ENCODE results near the gene CYRIA.

The CYRIA gene

DNA sequence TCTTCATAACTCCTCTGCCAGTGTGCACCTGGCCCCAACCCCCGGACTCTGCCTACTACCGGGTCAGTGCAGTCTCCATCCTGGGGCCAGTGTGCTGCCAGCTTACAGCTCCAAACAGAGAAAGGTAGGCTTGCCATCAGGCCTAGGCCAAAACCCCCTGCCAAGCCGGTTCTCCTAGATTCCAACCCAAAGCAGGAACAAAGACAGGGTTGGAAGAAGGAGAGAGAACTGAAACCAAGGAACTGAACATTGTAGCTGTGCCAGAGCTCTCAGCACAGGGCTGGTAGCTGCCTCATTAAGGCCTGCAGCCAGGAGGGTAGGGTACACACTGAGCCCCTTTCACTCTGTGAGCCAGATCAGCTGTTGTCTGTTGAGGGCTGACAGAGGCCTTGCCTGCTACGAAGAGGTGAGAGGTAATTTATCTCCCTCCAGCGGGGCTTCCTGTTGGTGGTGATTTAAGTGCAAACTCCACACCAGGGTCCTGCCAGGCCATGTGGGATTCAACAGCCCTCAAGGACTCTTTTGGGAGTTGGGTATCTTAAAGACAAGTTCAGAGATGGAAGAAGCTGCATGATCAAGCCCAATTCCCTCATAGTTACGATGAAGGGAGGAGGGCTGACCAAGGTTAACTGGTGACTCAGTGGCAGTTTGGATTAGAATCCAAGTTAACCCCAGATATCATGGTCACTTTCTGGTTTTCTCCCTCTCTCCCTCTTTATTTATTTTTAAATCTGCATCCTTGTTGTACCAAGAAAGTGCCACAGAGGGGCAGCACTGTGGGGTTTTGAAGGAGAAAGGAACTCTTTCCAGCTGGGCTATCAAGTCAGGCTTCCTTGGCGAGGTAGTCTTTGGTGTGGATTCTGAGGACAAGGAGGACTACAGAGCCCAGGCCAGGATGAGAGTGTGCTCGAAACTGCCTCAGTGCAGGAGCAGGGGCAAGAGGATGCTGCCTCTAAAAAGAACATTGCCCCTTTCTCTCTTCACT is 48.1 kb downstream of the CYRIA start:
- TF ChIP-seq TAF1 (IDR thresholded peaks at IDR 0.05; ENCODE audit: low read depth, low read length), result no peak
- TF ChIP-seq PAX5 (IDR thresholded peaks at IDR 0.05; ENCODE audit: insufficient read depth, low read length, severe bottlenecking), result no peak
- no peak for TF ChIP-seq SPI1 (IDR thresholded peaks at IDR 0.05; ENCODE audit: low read depth, low read length)
- no peak for TF ChIP-seq POLR2AphosphoS5 (IDR thresholded peaks at IDR 0.05; ENCODE audit: low read depth, low read length)
- TF ChIP-seq POLR2A (IDR thresholded peaks at IDR 0.05; ENCODE audit: low read depth, low read length), result no peak
- no peak for TF ChIP-seq POU2F2 (IDR thresholded peaks at IDR 0.05; ENCODE audit: low read depth, low read length)
- DNase-seq (ENCODE audit: insufficient read length, low spot score) (no peak), FAIRE-seq (no peak)

Measured in GM12891 (cell line).